ENCODE measurements around the gene ZNF24.

Gene ZNF24

DNA sequence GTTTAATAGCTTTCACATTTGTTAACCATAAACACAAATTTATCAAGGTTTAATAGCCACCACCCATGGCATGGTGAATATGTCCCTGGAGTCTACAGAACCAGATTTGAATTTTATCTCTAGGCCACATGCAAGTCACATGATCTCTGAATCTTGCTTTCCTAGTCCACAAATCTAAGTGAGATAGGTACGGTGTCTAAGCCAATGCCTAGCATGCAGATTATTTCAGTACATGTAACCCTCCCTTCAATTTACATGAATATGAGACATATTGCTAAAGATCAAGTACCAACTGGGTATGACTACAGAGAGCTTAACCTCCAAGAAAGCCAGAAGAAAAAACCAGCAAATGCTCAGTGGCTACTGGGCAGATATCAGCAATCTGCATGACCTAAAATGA lies 10.0 kb downstream of the ZNF24 start:
- no peak for DNase-seq (ENCODE audit: low spot score)
- H3K27ac ChIP-seq: no peak overlapping the region
- ChIA-PET POLR2A (ENCODE audit: low non-redundant PET) (no interaction called here), CTCF (no interaction called here)
- TF ChIP-seq, protein P1, sequence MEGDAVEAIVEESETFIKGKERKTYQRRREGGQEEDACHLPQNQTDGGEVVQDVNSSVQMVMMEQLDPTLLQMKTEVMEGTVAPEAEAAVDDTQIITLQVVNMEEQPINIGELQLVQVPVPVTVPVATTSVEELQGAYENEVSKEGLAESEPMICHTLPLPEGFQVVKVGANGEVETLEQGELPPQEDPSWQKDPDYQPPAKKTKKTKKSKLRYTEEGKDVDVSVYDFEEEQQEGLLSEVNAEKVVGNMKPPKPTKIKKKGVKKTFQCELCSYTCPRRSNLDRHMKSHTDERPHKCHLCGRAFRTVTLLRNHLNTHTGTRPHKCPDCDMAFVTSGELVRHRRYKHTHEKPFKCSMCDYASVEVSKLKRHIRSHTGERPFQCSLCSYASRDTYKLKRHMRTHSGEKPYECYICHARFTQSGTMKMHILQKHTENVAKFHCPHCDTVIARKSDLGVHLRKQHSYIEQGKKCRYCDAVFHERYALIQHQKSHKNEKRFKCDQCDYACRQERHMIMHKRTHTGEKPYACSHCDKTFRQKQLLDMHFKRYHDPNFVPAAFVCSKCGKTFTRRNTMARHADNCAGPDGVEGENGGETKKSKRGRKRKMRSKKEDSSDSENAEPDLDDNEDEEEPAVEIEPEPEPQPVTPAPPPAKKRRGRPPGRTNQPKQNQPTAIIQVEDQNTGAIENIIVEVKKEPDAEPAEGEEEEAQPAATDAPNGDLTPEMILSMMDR (conservative IDR thresholded peaks at IDR 0.05; ENCODE audit: low read depth): no peak

DNA sequence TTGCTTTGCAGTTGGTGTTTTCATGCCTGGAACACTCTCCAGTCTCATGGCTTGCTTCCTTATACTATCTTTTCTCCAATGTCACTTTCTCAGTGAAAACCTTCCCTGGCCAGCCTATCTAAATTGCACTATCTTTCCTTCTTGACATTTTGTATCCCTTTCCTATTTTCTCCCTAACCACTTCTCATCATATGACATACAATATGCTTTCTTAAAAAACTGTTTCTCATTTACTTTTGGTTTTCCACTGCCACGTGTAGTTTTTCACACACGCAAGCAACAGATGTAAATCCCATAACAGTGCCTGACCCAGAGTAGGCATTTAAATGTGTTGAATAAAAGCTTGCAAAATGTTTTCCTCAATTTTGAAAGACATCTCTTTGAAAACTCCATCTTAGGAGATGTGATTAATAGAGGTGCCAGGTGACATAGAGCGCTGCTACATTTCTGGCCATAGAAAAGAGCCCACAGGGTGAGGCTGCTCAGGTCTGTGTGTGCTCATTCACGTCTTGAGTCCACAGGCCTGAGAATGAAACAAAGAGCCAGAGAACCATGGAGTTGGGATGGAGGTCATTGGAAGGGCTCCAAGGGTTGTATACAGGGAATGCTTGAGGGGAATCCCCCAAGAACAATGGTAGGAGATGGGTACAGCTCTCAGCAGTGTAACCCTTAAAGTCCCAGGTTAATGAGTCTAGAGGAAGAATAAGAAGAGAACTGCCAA lies 12.7 kb downstream of the ZNF24 start:
- TF ChIP-seq, protein P1 (conservative IDR thresholded peaks at IDR 0.05; ENCODE audit: low read depth): no peak
- POLR2A ChIA-PET (ENCODE audit: low non-redundant PET): no interaction called here
- no peak overlapping the region for H3K27ac ChIP-seq
- no peak for DNase-seq (ENCODE audit: low spot score)
- CTCF ChIA-PET: no interaction called here

DNA sequence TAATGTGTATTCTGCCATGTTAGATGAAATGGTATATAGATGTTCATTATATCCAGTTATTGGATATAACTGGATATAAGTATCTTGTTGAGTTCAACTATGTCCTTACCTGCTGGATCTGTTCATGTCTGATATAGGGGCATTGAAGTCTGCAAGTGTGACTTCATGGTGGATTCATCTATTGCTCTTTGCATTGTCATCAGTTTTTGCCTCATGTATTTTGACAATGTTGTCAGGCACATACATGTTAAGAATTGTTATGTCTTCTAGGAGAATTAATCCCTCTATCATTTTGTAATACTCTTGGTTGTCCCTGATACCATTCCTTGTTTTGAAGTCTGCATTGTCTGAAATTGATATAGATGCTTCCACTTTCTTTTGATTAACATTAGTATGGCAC lies 15.4 kb downstream of the ZNF24 start:
- ChIA-PET CTCF (no interaction called here), POLR2A (ENCODE audit: low non-redundant PET) (no interaction called here)
- no peak for DNase-seq (ENCODE audit: low spot score)
- TF ChIP-seq, protein P1 (conservative IDR thresholded peaks at IDR 0.05; ENCODE audit: low read depth): no peak
- no peak overlapping the region for H3K27ac ChIP-seq

DNA sequence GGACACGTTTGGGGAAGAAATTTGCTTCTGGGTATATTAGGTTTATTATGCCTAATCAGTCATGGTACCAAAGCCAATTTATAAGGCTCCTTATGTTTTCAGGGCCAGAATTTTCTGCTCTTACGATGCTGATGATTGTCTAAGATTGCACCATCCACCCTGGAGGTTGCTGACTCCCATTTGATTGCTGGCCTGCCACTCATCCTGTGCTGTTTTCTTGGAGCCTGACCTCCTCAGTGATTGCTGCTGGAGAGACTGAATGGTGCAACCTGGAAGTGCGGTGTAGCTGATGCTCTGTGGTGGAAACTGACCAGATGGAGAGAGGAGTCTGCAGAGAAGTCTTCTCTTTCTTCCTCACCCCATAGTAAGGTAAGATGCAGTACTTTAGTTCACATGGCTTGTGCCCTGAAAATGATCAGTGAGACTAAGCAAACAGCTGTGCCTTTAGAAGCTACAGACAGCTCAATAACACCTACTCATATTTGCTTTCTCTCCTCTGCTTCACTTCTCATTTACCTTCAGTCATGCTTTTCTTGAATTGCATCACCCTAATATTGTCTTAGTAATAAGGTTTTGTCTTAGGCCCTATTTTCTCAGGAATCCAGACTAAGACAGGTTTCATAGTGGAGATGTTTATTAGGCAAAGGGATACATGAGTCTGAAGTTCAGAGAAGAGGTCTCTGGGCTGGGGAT lies 17.4 kb downstream of the ZNF24 start:
- ChIA-PET CTCF (no interaction called here), POLR2A (ENCODE audit: low non-redundant PET) (no interaction called here)
- no peak overlapping the region for H3K27ac ChIP-seq
- DNase-seq (ENCODE audit: low spot score): no peak
- TF ChIP-seq, protein P1 (conservative IDR thresholded peaks at IDR 0.05; ENCODE audit: low read depth): no peak

DNA sequence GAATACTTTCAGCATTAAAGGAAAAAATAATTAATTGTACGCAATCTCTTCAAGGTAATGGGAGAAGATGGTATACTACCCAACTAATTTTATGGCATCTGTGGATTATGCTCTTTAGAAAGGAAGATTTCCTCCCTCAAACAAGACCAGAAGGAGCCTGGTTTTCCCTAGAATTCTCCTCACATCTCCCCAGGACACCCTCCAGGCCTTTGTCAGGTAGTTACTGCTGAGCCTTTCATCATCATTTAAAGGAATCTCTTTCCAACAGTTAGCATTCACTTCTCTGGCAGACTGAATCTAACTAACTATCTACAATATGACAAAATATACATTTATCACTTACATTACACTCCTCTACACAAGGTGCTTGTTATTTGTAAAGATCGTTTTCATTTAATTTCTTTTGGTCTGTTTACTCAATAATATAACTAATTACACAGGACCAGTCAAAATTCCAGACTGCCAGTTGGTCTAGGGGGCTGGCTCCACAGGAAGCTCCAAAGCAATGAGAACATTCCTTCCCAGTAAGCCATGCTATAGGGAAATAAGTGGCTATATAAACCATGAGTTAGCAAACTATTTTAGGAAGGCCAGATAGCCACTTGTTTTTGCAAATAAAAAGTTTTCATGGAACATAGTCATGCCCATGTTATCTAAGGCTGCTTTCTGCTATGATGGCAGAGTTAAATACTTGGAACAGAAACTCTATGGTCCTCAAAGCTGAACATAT lies 19.1 kb downstream of the ZNF24 start:
- no peak overlapping the region for H3K27ac ChIP-seq
- ChIA-PET CTCF (interaction anchor here (0.6 kb wide), 1 partner anchor 84 kb away, joined by 3 read pairs; the partner anchor contains the start of gene ZNF397), POLR2A (ENCODE audit: low non-redundant PET) (no interaction called here)
- DNase-seq (ENCODE audit: low spot score): no peak
- TF ChIP-seq, protein P1 (conservative IDR thresholded peaks at IDR 0.05; ENCODE audit: low read depth): no peak

Data from RWPE1 (cell line).